Limb (tissue), 2 donors: Measurements from ENCODE around the gene ACR.
"Not testable (repeated sequence)": the region's sequence is repeated elsewhere in the genome, so short reads cannot be mapped to it uniquely, and the experiment has no call there.

Source experiments
- DNase-seq, 2 donors: peaks; one replicate each; pipeline ENCODE4 v3.0.0-alpha.2; 2016; ENCODE audit errors: extremely low spot score in 2 of 2

Gene ACR

GRCh38 chr22:50731811-50732624 lies 6.0 kb upstream of the ACR start:
- DNase-seq: no peak

- DNase-seq: no peak
Observed at GRCh38 chr22:50732681-50733080, 5.3 kb upstream of the ACR start.

- DNase-seq: no peak
Observed at GRCh38 chr22:50733521-50734342, 4.3 kb upstream of the ACR start.

GRCh38 chr22:50734343-50734771 lies 3.6 kb upstream of the ACR start:
- no peak for DNase-seq

GRCh38 chr22:50734986-50735738 lies 2.8 kb upstream of the ACR start:
- no peak for DNase-seq

GRCh38 chr22:50735739-50736030 lies 2.3 kb upstream of the ACR start:
- DNase-seq: no peak

- peak in 1 of 2 donors; percentile 8 for DNase-seq
Observed at GRCh38 chr22:50738649-50739227, 734 bp downstream of the ACR start.

GRCh38 chr22:50739279-50739691 lies 1.3 kb downstream of the ACR start:
- DNase-seq: peak in 1 of 2 donors; percentile 22

GRCh38 chr22:50739894-50740293 lies 1.9 kb downstream of the ACR start:
- DNase-seq: peak in 1 of 2 donors; percentile 7

GRCh38 chr22:50740714-50741113 lies 2.7 kb downstream of the ACR start:
- DNase-seq: not testable (repeated sequence)

- DNase-seq: not testable (repeated sequence)
Observed at GRCh38 chr22:50744424-50744823, 6.4 kb downstream of the ACR start.

- not testable (repeated sequence) for DNase-seq
Observed at GRCh38 chr22:50747521-50747920, 9.5 kb downstream of the ACR start.

- DNase-seq: not testable (repeated sequence)
Observed at GRCh38 chr22:50748630-50749029, 10.6 kb downstream of the ACR start.

GRCh38 chr22:50749302-50750074 lies 11.5 kb downstream of the ACR start:
- not testable (repeated sequence) for DNase-seq

GRCh38 chr22:50755251-50755650 lies 17.2 kb downstream of the ACR start:
- DNase-seq: not testable (repeated sequence)

GRCh38 chr22:50756406-50756805 lies 18.4 kb downstream of the ACR start:
- not testable (repeated sequence) for DNase-seq

GRCh38 chr22:50756949-50757491 lies 19.0 kb downstream of the ACR start:
- DNase-seq: not testable (repeated sequence)

GRCh38 chr22:50759597-50760341 lies 21.8 kb downstream of the ACR start:
- DNase-seq: not testable (repeated sequence)

GRCh38 chr22:50761829-50762228 lies 23.8 kb downstream of the ACR start:
- not testable (repeated sequence) for DNase-seq

GRCh38 chr22:50764288-50764687 lies 26.3 kb downstream of the ACR start:
- not testable (repeated sequence) for DNase-seq
